Psoas muscle (tissue), 8 donors: ENCODE measurements around the gene NOS1. TPM values are rescaled to one million over a fixed set of nuclear protein-coding genes. Genes with fewer than 3 reads are reported as not detected.

ENCODE experiments used
- ATAC-seq, 4 donors: fragments of 200-7000 bp; cut with Tn5 transposase; one replicate each; pipeline ENCODE4 v1.9.1; 2020; ENCODE audit warnings: moderate library complexity in 3 of 4, mild to moderate bottlenecking in 2 of 4
- DNase-seq, 2 donors: peaks; one replicate each; pipeline ENCODE4 v3.0.0-alpha.2; 2020
- H3K27ac ChIP-seq: fragments of 200-600 bp; one replicate; pipeline ENCODE4 v1.8.0; 2022
- H3K27me3 ChIP-seq, 3 donors: fragments of 200-600 bp in 1 of 3; one replicate each; pipeline versions ENCODE4 v1.6.1 to v1.8.0; 2013 to 2022; ENCODE audit warnings: low read length in 2 of 3, mild to moderate bottlenecking in 2 of 3, moderate library complexity in 1 of 3; ENCODE audit not compliant: insufficient read depth in 3 of 3
- H3K36me3 ChIP-seq, 2 donors: fragments of 200-600 bp in 1 of 2; one replicate each; pipeline versions ENCODE4 v1.6.1 to v1.8.0; 2013 to 2022; ENCODE audit warnings: low read depth in 1 of 2, mild to moderate bottlenecking in 1 of 2, moderate library complexity in 1 of 2; ENCODE audit not compliant: insufficient read depth in 1 of 2
- H3K4me1 ChIP-seq: fragments of 200-600 bp; one replicate; pipeline ENCODE4 v1.8.0; 2022
- H3K4me3 ChIP-seq: fragments of 200-600 bp; one replicate; pipeline ENCODE4 v1.8.0; 2022; ENCODE audit warnings: mild to moderate bottlenecking
- H3K9me3 ChIP-seq: fragments of 200-600 bp; one replicate; pipeline ENCODE4 v1.8.0; 2022
- CTCF ChIP-seq: fragments of 200-600 bp; IDR thresholded peaks from one replicate; pipeline ENCODE4 v1.8.0; 2022; ENCODE audit warnings: antibody characterized with exemption
- WGBS, 3 donors: extraction: QIAGEN DNeasy Blood & Tissue Kit; methylation state at CpG; one replicate each; pipeline versions ENCODE4 v1.1.6 to v1.1.7; 2013; 5-methylcytosine and 5-hydroxymethylcytosine counted together
- intact Hi-C, 2 donors: fragments of 100-400 bp; cut with DNase I; formaldehyde crosslinking; loops; one replicate each; pipeline versions ENCODE4 v1.11.0 to v1.14.2; 2022
- polyA plus RNA-seq, 3 donors: library from polyadenylated mRNA; stranded (reverse); fragments of 200-250 nt; gene quantifications; one replicate each; pipeline ENCODE4 v1.2.3, GENCODE V29; 2013
- total RNA-seq, 4 donors: library from RNA; stranded (reverse); fragmentation: NEBNext Ultra II Directional in 2 of 4; extraction: Animal tissue kit (Norgen Biotek cat#: 25700) in 2 of 4; gene quantifications; one replicate each; pipeline versions ENCODE4 v1.2.1 to v1.2.4, GENCODE V29; 2021 to 2023
- donor health status: healthy with polysubstance abuse.
- donor health status: DM: no; HTN: no; CAD: no; lungs with moderate emphysema.
- donor health status: Bipolar disorder and iron deficiency.
- donor health status: healthy.
- donor health status: DM: yes; HTN: yes; CAD: no.
- donor health status: DM: no; HTN: no; CAD: no.
- donor health status: DM: no; HTN: no; CAD: no.
- donor health status: DM: yes; HTN: yes; CAD: no.

Gene NOS1
- total and polyA plus RNA-seq, 7 donors: 2.7 to 62.2 (median 12.1) TPM

GRCh38 chr12:117342682-117343081 is 18.7 kb downstream of the NOS1 start:
- ATAC-seq: peak in 3 of 4 donors; percentile 14 to 47 (median 36)
- H3K36me3 ChIP-seq: no peaks in the 10 kb centered on the region
- H3K27me3 ChIP-seq: no peaks in the 10 kb centered on the region
- TF ChIP-seq CTCF: no peak
- H3K4me1 ChIP-seq: peaks cover 12% of the 10 kb centered on the region
- no peaks in the 10 kb centered on the region for H3K9me3 ChIP-seq
- WGBS, 3 donors: 55 to 73% (median 59%) methylated on average over 2 of the region's 2 CpGs
- intact Hi-C loops: no loop called here
- H3K4me3 ChIP-seq: no peak overlapping the region
- DNase-seq: no peak
- no peak overlapping the region for H3K27ac ChIP-seq

- no peak overlapping the region for H3K27ac ChIP-seq
- peaks cover 12% of the 10 kb centered on the region for H3K4me1 ChIP-seq
- 87 to 93% (median 90%) methylated on average over 4 of the region's 4 CpGs for WGBS, 3 donors
- no peaks in the 10 kb centered on the region for H3K36me3 ChIP-seq
- no peak overlapping the region for H3K4me3 ChIP-seq
- DNase-seq: no peak
- TF ChIP-seq CTCF: no peak
- intact Hi-C loops: no loop called here
- no peak for ATAC-seq
- H3K27me3 ChIP-seq: no peaks in the 10 kb centered on the region
- H3K9me3 ChIP-seq: no peaks in the 10 kb centered on the region
Measured at GRCh38 chr12:117342247-117342646, 19.2 kb downstream of the NOS1 start.

- no peaks in the 10 kb centered on the region for H3K9me3 ChIP-seq
- TF ChIP-seq CTCF: no peak
- intact Hi-C loops: no loop called here
- H3K36me3 ChIP-seq: no peaks in the 10 kb centered on the region
- H3K27me3 ChIP-seq: no peaks in the 10 kb centered on the region
- H3K27ac ChIP-seq: no peak overlapping the region
- DNase-seq: no peak
- WGBS, 3 donors: 50 to 54% (median 53%) methylated on average over 4 of the region's 4 CpGs
- H3K4me1 ChIP-seq: peaks cover 14% of the 10 kb centered on the region
- H3K4me3 ChIP-seq: no peak overlapping the region
- ATAC-seq: no peak
Measured at GRCh38 chr12:117339104-117339503, 22.3 kb downstream of the NOS1 start.

- H3K36me3 ChIP-seq: no peaks in the 10 kb centered on the region
- peak in 2 of 4 donors; percentile 29 to 43 for ATAC-seq
- peak overlapping the region; percentile 63 for H3K27ac ChIP-seq
- DNase-seq: no peak
- no peak for TF ChIP-seq CTCF
- H3K27me3 ChIP-seq: no peaks in the 10 kb centered on the region
- peaks cover 20% of the 10 kb centered on the region for H3K4me1 ChIP-seq
- WGBS, 3 donors: 26 to 32% (median 27%) methylated on average over 21 of the region's 21 CpGs
- H3K4me3 ChIP-seq: peak overlapping the region; percentile 29
- no peaks in the 10 kb centered on the region for H3K9me3 ChIP-seq
- intact Hi-C loops: no loop called here
Measured at GRCh38 chr12:117334855-117335587, 26.4 kb downstream of the NOS1 start.

- intact Hi-C loops: no loop called here
- DNase-seq: no peak
- Histone ChIP-seq H3K27me3 (no peaks in the 10 kb centered on the region), H3K4me3 (peak overlapping the region; percentile 29), H3K36me3 (no peaks in the 10 kb centered on the region), H3K4me1 (peaks cover 20% of the 10 kb centered on the region), H3K27ac (peak overlapping the region; percentile 63), H3K9me3 (no peaks in the 10 kb centered on the region)
- 23 to 30% (median 28%) methylated on average over 3 of the region's 3 CpGs for WGBS, 3 donors
- TF ChIP-seq CTCF: no peak
- peak; percentile 50 to 91 (median 87) for ATAC-seq
Measured at GRCh38 chr12:117334051-117334450, 27.4 kb downstream of the NOS1 start.
